ENCODE measurements around the gene PAK4. TPM values are rescaled to one million over a fixed set of nuclear protein-coding genes. Genes with fewer than 3 reads are reported as not detected.

PAK4 gene
- total RNA-seq, 4 donors from 2014 or later, result 20.7 to 25.3 (median 23.6) TPM

GRCh38 chr19:39187552-39187943 lies 62.0 kb downstream of the PAK4 start:
- Histone ChIP-seq H3K36me3 (no peaks in the 10 kb centered on the region), H3K27me3 (peaks cover 4% of the 10 kb centered on the region), H3K27ac (no peak overlapping the region), H3K4me3 (no peak overlapping the region), H3K9me3 (no peaks in the 10 kb centered on the region), H3K4me1 (peaks cover 7% of the 10 kb centered on the region)
- WGBS, result 40% methylated on average over 2 of the region's 8 CpGs
- DNase-seq (ENCODE audit: low spot score in 2 of 2), result no peak
- TF ChIP-seq POLR2AphosphoS5 (IDR thresholded peaks at IDR 0.05) (no peak), EP300 (IDR thresholded peaks at IDR 0.05) (no peak), POLR2A (IDR thresholded peaks at IDR 0.05) (no peak)
- TF ChIP-seq, protein P1, sequence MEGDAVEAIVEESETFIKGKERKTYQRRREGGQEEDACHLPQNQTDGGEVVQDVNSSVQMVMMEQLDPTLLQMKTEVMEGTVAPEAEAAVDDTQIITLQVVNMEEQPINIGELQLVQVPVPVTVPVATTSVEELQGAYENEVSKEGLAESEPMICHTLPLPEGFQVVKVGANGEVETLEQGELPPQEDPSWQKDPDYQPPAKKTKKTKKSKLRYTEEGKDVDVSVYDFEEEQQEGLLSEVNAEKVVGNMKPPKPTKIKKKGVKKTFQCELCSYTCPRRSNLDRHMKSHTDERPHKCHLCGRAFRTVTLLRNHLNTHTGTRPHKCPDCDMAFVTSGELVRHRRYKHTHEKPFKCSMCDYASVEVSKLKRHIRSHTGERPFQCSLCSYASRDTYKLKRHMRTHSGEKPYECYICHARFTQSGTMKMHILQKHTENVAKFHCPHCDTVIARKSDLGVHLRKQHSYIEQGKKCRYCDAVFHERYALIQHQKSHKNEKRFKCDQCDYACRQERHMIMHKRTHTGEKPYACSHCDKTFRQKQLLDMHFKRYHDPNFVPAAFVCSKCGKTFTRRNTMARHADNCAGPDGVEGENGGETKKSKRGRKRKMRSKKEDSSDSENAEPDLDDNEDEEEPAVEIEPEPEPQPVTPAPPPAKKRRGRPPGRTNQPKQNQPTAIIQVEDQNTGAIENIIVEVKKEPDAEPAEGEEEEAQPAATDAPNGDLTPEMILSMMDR (IDR thresholded peaks at IDR 0.05), result no peak

- no peak for TF ChIP-seq POLR2AphosphoS5 (IDR thresholded peaks at IDR 0.05)
- no peak for TF ChIP-seq POLR2A (IDR thresholded peaks at IDR 0.05)
- TF ChIP-seq, protein P1 (IDR thresholded peaks at IDR 0.05), result no peak
- no peak for TF ChIP-seq EP300 (IDR thresholded peaks at IDR 0.05)
- WGBS, result 76% methylated on average over 6 of the region's 6 CpGs
- H3K27ac ChIP-seq, result no peak overlapping the region
- no peaks in the 10 kb centered on the region for H3K36me3 ChIP-seq
- DNase-seq (ENCODE audit: low spot score in 2 of 2), result no peak
- H3K9me3 ChIP-seq, result no peaks in the 10 kb centered on the region
- H3K27me3 ChIP-seq, result peaks cover 4% of the 10 kb centered on the region
- no peak overlapping the region for H3K4me3 ChIP-seq
- peaks cover 14% of the 10 kb centered on the region for H3K4me1 ChIP-seq
Observed at GRCh38 chr19:39188960-39189359, 63.4 kb downstream of the PAK4 start.

DNA sequence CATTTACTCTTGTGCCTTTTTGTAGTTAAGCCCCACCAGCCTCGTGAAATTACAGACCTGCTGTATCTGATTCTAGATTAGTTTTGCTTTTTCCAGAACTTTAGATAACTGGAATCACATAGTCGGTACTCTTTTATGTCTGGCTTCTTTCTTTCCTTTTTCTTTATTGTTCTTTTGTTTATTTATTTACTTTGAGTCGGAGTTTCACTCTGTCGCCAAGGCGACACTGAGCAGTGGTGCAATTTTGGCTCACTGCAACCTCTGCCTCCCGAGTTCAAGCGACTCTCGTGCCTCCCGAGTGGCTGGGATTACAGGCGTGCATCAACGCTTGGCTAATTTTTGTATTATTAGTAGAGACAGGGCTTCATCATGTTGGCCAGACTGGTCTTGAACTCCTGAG lies 65.2 kb downstream of the PAK4 start:
- H3K36me3 ChIP-seq, result no peaks in the 10 kb centered on the region
- no peak overlapping the region for H3K27ac ChIP-seq
- H3K4me1 ChIP-seq, result peaks cover 14% of the 10 kb centered on the region
- no peak overlapping the region for H3K4me3 ChIP-seq
- WGBS, result 50% methylated on average over 11 of the region's 11 CpGs
- peaks cover 12% of the 10 kb centered on the region for H3K27me3 ChIP-seq
- TF ChIP-seq POLR2AphosphoS5 (IDR thresholded peaks at IDR 0.05) (no peak), EP300 (IDR thresholded peaks at IDR 0.05) (no peak), POLR2A (IDR thresholded peaks at IDR 0.05) (no peak)
- TF ChIP-seq, protein P1 (IDR thresholded peaks at IDR 0.05), result no peak
- DNase-seq (ENCODE audit: low spot score in 2 of 2), result no peak
- H3K9me3 ChIP-seq, result no peaks in the 10 kb centered on the region

DNA sequence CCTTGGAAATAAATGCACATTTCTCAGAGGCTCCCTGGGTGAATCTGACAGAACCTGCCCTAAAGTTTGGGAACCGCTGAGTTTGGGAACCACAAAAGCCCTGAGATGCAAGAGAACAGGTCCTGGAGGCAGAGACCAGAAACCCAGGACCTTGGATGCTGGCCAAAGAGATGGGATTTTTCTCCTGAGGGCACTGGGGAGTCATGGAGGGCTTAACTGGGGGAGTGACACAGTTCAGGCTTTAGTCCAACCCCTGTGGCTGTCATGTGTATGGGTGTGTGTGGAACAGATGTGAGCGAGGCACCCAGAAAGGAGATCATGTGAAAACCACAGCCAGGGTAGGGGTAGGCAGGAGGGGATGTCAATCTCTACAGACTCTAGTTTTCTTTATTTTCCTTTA lies 67.3 kb downstream of the PAK4 start:
- H3K27me3 ChIP-seq, result peaks cover 27% of the 10 kb centered on the region
- no peak for DNase-seq (ENCODE audit: low spot score in 2 of 2)
- WGBS, result 52% methylated on average over 2 of the region's 2 CpGs

DNA sequence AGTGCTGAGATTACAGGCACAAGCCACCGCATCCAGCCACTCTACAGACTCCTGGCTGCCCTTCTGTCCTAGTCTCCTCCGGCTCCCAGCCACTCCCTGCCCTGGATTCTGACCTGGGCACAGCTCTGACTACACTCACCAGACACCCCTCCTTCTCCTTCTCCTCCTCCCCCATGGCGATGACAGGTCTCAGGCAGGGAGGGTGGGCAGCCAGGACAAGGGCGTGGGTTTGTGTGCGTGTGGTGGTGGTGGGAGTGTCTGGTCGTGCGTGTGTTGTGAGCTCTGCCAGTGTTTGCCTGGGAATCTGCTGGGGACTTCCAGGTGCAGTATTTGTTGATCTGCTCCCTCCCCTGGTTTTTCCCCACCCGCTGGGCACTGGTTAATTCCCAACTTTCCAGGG lies 68.2 kb downstream of the PAK4 start:
- Histone ChIP-seq H3K4me3 (no peak overlapping the region), H3K27me3 (peaks cover 37% of the 10 kb centered on the region), H3K27ac (no peak overlapping the region), H3K9me3 (no peaks in the 10 kb centered on the region), H3K36me3 (no peaks in the 10 kb centered on the region), H3K4me1 (peaks cover 28% of the 10 kb centered on the region)
- DNase-seq (ENCODE audit: low spot score in 2 of 2), result no peak
- WGBS, result 23% methylated on average over 8 of the region's 8 CpGs
- no peak for TF ChIP-seq POLR2AphosphoS5 (IDR thresholded peaks at IDR 0.05)
- TF ChIP-seq EP300 (IDR thresholded peaks at IDR 0.05), result no peak
- no peak for TF ChIP-seq POLR2A (IDR thresholded peaks at IDR 0.05)
- TF ChIP-seq, protein P1 (IDR thresholded peaks at IDR 0.05), result no peak

More for the DNA sequence above, 67.3 kb downstream of the PAK4 start:
- Histone ChIP-seq H3K4me1 (peaks cover 27% of the 10 kb centered on the region), H3K4me3 (no peak overlapping the region), H3K36me3 (no peaks in the 10 kb centered on the region), H3K27ac (no peak overlapping the region), H3K9me3 (no peaks in the 10 kb centered on the region)
- TF ChIP-seq EP300 (IDR thresholded peaks at IDR 0.05) (no peak), POLR2A (IDR thresholded peaks at IDR 0.05) (no peak), POLR2AphosphoS5 (IDR thresholded peaks at IDR 0.05) (no peak)
- TF ChIP-seq, protein P1 (IDR thresholded peaks at IDR 0.05), result no peak

Measured in suprapubic skin (tissue), 4 donors.